Activated CD8-positive, alpha-beta memory T cell treated with anti-CD3 and anti-CD28 coated beads, Interleukin-2, amount 50 U/mL, for 1 hour (primary cell): ENCODE data around the gene SEM1.
"Not testable (repeated sequence)": the region's sequence is repeated elsewhere in the genome, so short reads cannot be mapped to it uniquely, and the experiment has no call there.

Experiments used
- DNase-seq: peaks from one replicate; pipeline ENCODE4 v3.0.0-alpha.2; 2020; ENCODE audit errors: extremely low read depth

The SEM1 gene

DNA sequence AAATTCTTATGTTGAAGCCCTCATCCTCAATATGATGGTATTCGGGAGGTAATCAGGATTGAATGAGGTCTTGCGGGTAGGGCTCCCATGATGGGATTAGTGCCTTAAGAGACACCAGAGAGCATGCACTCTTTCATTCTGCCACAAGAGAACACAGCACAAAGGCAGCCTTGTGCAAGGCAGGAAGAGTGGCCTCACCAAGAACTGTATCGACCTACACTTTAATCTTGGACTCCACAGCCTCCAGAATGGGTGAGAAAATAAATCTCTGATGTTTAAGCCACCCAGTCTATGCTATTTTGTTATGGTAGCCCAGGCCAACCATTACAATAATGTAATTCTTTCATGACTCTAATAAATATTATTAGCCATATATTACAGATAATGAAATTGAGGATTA lies 8.4 kb downstream of the SEM1 start:
- DNase-seq = no peak

- no peak for DNase-seq
These were observed 9.1 kb downstream of the SEM1 start for GRCh38 chr7:96700516-96700915.

DNA sequence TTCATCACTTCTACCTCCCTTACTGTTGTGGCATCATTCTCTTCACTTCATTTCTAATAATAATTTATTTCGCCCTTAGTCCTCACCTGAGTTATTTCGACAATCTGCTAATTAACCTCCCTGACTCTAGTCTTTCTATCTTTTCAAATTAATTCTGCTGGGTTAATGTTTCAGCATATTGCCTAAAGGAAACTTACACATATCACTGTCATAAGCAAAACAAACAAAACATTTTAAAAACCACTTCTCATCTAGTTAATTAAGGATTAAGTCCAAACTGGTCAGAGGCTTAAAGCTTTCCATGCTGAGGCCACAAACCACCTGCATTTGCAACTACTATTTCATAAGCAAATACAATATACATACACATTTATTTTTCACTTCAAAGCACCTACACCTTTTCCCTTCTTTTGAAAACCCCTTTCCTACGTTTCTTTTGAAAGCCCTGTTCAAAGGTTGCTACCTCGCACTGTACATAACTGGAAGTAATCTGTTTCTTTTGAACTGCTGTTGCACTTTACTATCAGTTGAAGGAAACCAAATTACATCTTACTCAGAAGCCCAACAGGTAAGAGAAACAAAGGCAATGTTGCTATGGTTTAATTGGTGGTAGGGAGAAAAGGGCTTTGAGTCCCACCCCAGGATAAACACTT lies 10.3 kb downstream of the SEM1 start:
- DNase-seq = no peak

DNA sequence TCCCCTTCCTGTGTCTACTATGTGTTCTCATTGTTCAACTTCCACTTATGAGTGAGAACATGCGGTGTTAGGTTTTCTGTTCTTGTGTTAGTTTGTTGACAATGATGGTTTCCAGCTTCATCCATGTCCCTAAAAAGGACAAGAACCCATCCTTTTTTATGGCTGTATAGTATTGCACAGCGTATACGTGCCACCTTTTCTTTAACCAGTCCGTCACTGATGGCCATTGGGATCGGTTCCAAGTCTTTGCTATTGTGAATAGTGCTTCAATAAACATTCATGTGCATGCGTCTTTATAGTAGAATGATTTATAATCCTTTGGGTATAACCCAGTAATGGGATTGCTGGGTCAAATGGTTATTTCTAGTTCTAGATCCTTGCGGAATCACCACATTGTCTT lies 11.2 kb downstream of the SEM1 start:
- DNase-seq = not testable (repeated sequence)

- DNase-seq = no peak
These were observed 11.8 kb downstream of the SEM1 start for GRCh38 chr7:96697822-96698221.

DNA sequence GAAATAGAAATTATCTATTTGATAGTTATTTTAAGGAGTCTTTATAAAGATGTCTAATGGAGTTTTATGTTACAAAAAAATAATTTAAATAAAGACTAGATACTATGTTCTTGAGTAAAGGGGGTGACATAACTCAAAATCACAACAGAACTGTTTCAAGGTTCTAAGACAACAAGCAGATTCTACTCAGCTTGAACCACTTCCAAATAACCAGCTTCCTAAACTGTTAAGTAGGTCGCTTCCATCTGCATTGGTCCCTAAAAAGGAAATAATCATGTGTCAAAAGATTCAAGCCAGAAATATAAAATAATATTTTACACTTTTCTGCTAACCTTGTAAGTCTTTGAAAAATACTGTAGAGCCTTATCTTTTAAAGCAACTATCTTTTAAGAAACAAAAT lies 14.1 kb downstream of the SEM1 start:
- DNase-seq = no peak

DNA sequence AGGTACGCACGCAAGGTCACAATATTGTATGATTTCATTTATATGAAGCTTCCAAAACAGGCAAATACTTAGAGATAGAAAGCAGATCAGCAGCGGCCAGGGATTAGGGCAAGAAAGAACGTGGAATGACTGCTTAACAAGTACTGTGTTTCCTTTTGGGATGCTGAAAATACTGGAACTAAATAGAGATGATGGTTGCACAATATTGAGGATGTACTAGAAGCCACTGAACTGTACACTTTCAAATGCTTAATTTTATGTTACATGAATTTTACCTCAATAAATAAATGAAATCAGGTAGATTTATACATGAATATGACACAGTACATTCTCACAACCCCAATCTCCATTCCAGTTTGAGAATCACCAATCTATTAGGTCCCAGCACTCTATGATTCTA lies 15.6 kb downstream of the SEM1 start:
- DNase-seq = no peak

- no peak for DNase-seq
These were observed 17.9 kb downstream of the SEM1 start for GRCh38 chr7:96691702-96692101.

GRCh38 chr7:96689414-96689813 lies 20.2 kb downstream of the SEM1 start:
- DNase-seq = no peak

- no peak for DNase-seq
These were observed 23.3 kb downstream of the SEM1 start for GRCh38 chr7:96686305-96686704.

- DNase-seq = no peak
These were observed 23.9 kb downstream of the SEM1 start for GRCh38 chr7:96685755-96686154.

DNA sequence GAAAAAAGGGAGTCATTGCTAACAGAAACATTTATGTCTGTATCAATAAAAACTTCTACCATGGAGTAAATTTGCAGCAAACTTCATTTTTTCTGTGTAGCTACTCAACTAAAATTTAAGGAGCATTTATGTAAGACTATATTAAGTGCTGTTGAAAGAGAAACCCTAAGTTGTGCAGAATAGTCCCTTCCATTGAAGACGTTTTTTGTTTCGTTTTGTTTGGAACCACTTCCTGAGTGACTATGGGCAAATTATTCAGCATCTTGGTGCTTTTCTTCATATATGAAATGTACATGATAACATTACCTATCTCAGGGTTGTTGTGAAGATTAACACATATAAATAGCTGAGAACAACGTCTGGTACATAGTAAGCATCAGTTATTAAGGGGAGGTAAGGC lies 24.3 kb downstream of the SEM1 start:
- DNase-seq = no peak

GRCh38 chr7:96679886-96680285 lies 29.8 kb downstream of the SEM1 start:
- DNase-seq = no peak

DNA sequence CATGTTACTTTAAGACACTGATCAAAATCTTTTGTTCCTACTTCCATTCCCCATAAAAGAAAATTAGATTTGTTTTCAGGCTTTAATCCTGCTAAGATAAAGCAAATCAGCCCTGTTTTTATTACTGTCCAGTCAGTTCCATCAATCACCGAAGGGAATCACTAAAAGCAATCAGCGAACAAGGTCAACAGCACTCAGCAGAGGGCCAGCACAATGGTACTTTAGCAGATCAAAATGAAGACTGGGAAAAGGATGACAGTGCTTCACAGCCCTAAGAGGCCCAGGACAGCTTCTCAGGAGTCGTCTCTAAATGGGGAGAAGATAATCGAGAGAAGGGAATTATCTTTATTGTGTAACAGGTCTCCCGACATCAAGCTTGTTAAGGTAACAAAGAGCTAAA lies 32.7 kb downstream of the SEM1 start:
- DNase-seq = no peak

GRCh38 chr7:96675548-96675947 lies 34.1 kb downstream of the SEM1 start:
- no peak for DNase-seq

GRCh38 chr7:96674565-96674964 lies 35.1 kb downstream of the SEM1 start:
- DNase-seq = no peak

DNA sequence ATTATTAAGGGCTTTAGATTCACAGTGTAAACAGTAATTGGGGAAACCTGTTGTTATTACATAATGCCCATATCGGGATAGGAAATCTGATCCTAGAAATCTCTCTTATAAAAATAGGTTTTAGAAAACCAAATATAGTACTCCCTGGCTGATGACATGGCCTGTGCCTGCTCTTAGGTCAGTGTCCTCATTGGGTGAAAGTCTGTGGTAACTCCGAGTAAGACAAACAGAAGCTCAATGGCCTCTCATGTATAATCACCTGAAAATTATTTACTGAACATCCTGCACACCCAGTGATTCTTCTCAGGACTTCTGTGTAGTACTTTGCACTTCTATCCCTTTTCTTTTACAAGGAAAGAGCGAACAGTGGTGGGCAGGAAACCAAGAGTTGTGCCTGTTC lies 37.8 kb downstream of the SEM1 start:
- no peak for DNase-seq

- no peak for DNase-seq
These were observed 39.0 kb downstream of the SEM1 start for GRCh38 chr7:96670338-96671289.

DNA sequence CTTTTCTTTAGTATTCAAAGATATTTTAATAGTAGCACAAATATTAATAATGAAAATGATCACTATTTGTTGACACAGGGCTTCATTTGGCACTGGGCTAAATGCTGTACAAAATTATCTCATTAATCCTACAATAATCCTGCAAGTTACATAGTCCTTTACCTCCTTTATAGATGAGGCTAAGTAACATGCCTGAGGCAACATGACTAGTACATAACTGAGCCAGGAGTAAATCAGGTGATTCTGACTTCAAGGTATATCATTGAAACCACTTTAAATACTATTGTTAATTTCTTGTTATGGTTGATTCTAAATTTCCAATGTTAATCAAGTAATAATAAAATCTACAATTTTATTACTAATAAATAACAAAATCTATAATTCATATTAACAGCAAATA lies 39.8 kb downstream of the SEM1 start:
- DNase-seq = no peak

DNA sequence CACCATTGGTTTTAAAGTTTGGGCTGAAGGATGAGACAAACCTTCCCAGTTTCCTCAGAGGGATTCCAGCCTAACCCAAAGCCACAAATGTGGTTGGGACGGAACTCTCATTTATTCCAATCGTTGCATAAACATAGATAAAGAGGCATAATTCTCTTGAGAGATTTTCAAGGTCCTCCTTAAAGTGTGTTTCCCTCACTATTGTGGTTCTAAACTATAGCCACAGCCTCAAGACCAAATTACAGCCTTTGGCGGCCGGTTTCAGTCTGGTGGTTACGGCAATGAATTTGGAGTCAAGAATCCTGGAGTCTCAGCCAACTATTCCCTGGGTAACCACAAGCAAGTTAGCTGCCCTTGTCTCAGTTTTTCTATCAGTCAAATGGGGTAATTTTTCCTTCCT lies 42.6 kb downstream of the SEM1 start:
- DNase-seq = no peak

DNA sequence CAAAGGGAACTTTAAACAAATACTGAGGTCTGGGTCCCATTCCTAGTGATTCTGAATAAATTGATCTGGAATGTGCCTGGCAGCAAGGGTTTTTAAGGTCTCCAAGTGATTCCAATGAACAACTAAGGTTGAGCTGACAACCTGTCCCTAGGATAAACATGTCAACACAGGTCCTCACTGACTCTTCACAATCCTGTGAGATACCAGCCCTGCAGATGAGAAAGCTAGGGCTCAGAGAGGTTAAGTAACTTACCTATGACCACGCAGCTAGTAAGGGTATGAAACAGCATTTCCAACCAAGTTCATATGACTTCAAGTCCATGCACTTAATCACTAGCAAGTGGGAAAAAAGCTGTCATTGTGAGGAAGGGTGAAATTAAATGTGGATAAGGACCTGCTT lies 44.0 kb downstream of the SEM1 start:
- DNase-seq = no peak

DNA sequence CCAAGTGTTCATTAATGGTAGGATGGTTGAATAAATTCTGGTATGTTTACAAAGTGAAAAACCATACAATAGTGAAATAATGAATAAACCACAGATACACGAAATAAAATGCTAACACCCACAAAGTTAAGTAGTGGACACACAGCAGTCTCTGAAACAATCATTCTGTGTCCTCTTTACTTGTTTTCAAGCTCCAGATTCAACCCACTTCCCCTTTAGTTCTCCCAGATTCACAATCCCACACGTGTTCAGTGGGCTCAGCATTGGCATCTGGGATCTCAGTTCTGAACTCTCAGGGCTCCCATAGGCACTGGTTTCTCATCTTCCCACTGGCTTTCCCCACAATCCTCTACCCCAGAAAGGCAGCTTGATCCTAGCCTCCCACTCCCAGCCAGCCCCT lies 44.9 kb downstream of the SEM1 start:
- no peak for DNase-seq

DNA sequence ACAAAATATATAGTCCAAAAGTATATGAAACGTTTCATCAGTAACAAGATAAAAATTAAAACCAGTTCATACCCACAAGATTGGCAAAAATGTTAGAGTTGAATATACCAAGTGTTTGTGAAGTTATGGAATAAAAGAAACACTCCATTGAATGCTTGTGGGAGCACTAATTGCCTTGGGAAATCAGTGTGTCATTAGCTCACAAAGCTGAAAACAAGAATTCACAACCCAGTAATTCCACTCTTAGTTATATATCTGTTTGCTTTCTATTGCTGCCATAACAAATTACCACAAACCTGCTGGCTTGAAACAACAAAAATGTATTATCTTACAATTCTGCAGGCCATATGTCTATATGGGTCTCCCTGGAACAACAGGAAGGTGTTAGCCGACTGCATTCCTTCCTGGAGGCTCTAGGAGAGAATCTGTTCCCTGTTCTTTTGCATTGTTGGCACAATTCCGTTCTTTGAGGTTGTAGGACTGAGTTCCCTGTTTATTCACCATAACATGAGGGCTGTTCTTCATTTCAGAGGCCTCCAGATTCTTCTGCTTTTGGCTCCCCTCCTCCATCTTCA lies 45.7 kb downstream of the SEM1 start:
- no peak for DNase-seq
